GM21367 (cell line): ENCODE results near the gene ARPC5.
"Not testable (repeated sequence)": the region's sequence is repeated elsewhere in the genome, so short reads cannot be mapped to it uniquely, and the experiment has no call there.

Experiments
- ATAC-seq: cut with Tn5 transposase; IDR thresholded peaks from one replicate; pipeline ENCODE4 v1.9.1; 2021; ENCODE audit not compliant: unreplicated experiment

The ARPC5 gene

GRCh38 chr1:183635606-183636333 is at the start of gene ARPC5:
TSS of gene ARPC5 (minus strand) at chr1:183635783. CDS start at chr1:183635659, 124 bp downstream.
- ATAC-seq: peak; percentile 79

- no peak for ATAC-seq
These were observed 49.6 kb upstream of the ARPC5 start for GRCh38 chr1:183685112-183685713.

- ATAC-seq: not testable (repeated sequence)
These were observed 43.8 kb upstream of the ARPC5 start for GRCh38 chr1:183679363-183679762.

- no peak for ATAC-seq
These were observed 43.2 kb upstream of the ARPC5 start for GRCh38 chr1:183678819-183679218.

GRCh38 chr1:183676586-183677189 is 41.1 kb upstream of the ARPC5 start:
- no peak for ATAC-seq

GRCh38 chr1:183675883-183676585 is 40.5 kb upstream of the ARPC5 start:
- no peak for ATAC-seq

GRCh38 chr1:183675381-183675780 is 39.8 kb upstream of the ARPC5 start:
- ATAC-seq: no peak

- no peak for ATAC-seq
These were observed 39.3 kb upstream of the ARPC5 start for GRCh38 chr1:183674886-183675285.

- no peak for ATAC-seq
These were observed 38.8 kb upstream of the ARPC5 start for GRCh38 chr1:183674339-183674738.

- no peak for ATAC-seq
These were observed 38.2 kb upstream of the ARPC5 start for GRCh38 chr1:183673605-183674323.

- no peak for ATAC-seq
These were observed 34.6 kb upstream of the ARPC5 start for GRCh38 chr1:183670169-183670568.

GRCh38 chr1:183656355-183656754 is 20.8 kb upstream of the ARPC5 start:
- ATAC-seq: no peak

- no peak for ATAC-seq
These were observed 20.0 kb upstream of the ARPC5 start for GRCh38 chr1:183655562-183656075.

- ATAC-seq: no peak
These were observed 19.1 kb upstream of the ARPC5 start for GRCh38 chr1:183654706-183655105.

GRCh38 chr1:183653876-183654451 is 18.4 kb upstream of the ARPC5 start:
- ATAC-seq: no peak

GRCh38 chr1:183653462-183653794 is 17.8 kb upstream of the ARPC5 start:
- no peak for ATAC-seq

GRCh38 chr1:183652547-183653461 is 17.2 kb upstream of the ARPC5 start, which contains the start of gene APOBEC4:
TSS of gene APOBEC4 (minus strand) at chr1:183653316. CDS start at chr1:183648781, 4,535 bp downstream.
- ATAC-seq: no peak

GRCh38 chr1:183652107-183652506 is 16.5 kb upstream of the ARPC5 start:
- no peak for ATAC-seq

- ATAC-seq: no peak
These were observed 16.0 kb upstream of the ARPC5 start for GRCh38 chr1:183651612-183652011.
